Activated T-helper 1 cell treated with Interleukin-2 at 50 U/mL for 16 hours (primary cell): ENCODE results near the gene THUMPD1.
"Not testable (repeated sequence)": the region's sequence is repeated elsewhere in the genome, so short reads cannot be mapped to it uniquely, and the experiment has no call there.

Source experiments
- DNase-seq: peaks from one replicate; pipeline ENCODE4 v3.0.0-alpha.2; 2020; ENCODE audit warnings: low read depth

Gene THUMPD1

DNA sequence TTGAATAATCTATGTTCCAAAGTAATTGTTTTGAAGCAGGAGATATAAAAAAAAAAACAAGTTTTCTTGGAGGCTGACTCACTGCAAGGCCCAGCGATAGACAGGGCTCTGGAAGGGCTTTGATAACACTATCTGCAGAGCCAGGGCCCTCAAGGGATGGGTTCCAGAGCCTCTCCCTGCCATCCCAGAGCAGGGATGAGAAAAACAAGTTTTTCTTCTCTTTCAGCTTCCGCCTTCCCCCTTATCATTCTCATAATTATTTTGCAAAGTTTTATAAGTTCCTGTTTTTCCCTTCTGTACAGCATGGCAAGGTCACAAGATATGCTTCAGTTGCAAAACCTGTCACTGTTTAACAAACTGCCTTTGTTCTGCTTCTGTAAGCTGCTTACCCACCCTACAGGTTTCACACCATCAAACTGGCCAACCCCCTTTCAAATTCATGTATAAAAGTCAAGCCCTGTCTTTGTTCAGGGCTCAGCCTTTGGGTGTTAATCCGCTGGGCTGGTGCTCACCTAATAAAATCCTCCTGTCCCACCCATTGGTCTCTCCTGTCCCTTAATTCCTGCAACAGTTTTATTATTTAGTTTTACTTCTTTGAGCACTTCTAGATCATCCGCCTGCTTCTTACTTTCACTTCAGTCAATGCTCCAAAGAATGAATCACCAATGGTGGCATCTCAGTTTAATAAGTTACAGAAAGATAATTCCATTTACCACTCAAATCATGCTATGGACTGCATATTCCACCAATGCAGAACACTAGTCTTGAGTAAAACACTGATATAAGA is 5.6 kb upstream of the THUMPD1 start:
- DNase-seq: no peak

DNA sequence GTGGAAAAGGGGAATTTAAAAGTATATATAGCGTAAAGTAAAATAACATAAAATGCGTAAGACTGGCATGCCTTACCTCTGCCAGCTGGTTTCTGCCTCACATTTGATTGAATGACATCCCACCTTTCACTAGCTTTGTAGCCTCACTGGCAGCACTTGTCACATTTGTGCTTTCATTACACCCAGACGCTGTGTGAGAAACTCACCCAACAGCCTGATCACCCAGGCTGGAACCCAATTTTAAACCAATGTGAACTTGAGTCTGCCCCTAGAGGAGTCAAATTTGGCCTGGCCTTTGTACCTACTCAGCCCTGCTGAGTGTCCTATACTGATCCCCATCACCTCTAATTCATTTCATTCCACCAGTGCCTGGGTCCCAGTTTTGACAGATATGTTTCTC is 4.8 kb upstream of the THUMPD1 start:
- no peak for DNase-seq

DNA sequence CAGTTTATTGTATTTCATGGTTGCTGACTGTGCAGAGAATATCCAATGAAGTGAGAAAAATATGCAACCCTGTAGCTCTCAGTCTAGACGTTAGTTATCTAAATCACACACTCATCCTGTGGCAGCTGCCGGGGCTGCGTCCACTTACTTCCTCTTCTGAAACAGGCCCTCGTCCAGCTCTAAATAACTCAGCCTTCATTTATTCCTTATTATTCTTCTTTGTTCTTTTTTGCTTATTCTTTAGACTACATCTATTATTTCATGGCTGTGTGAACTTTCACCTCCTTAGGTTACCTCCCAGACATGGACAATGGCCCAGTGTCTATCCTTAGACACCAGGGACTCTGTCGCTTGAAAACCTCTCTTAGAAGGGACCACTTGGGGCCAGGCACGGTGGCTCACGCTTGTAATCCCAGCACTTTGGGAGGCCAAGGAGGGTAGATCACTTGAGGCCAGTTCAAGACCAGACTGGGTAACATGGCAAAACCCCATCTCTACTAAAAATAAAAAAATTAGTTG is 3.4 kb upstream of the THUMPD1 start:
- no peak for DNase-seq

DNA sequence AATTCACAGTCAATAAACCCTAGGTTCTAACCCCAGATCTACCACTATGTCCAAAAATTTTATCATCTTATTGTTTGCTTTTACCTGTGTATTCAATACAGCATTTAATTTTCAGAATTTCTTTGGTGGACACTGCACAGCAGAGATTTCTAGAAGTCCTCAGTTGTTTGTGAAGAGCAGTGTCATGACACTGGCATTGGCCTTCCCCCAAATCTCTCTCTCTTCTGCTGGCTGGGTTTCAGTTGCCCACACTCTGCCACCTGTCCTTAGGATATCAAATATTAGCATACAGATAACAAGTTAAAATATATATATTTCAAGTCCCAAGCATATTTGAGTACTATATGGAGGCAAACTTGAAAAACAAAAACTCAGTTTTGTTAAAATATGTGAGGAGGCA is 2.0 kb upstream of the THUMPD1 start:
- DNase-seq: no peak

DNA sequence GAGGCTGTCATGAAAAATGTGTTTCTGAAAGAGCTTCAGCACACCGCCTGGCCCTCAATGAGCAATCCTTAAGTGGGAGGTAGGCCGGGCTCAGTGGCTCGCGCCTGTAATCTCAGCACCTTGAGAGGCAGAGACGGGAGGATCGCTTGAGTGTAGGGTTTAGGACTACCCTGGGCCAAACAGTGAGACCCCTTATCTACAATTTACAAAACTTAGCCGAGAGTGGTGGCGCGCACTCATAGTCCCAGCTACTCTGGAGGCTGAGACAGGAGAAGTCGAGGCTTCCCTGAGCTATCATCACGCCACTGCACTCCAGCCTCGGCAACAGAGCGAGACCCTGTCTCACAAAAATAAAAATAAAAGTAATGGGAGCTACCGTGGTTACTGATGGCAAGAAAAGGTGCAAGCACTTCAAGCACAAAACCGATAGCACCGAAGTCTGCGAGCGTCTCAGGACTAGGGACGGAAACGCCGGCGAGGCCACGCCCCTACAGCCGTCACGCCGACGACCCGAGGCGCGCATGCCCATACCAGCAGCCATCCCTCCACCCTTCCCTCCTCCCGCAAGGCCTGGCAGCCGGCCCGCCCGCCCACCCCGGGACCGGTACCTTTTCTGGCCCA is 607 bp downstream of the THUMPD1 start:
- DNase-seq: peak; percentile 87

DNA sequence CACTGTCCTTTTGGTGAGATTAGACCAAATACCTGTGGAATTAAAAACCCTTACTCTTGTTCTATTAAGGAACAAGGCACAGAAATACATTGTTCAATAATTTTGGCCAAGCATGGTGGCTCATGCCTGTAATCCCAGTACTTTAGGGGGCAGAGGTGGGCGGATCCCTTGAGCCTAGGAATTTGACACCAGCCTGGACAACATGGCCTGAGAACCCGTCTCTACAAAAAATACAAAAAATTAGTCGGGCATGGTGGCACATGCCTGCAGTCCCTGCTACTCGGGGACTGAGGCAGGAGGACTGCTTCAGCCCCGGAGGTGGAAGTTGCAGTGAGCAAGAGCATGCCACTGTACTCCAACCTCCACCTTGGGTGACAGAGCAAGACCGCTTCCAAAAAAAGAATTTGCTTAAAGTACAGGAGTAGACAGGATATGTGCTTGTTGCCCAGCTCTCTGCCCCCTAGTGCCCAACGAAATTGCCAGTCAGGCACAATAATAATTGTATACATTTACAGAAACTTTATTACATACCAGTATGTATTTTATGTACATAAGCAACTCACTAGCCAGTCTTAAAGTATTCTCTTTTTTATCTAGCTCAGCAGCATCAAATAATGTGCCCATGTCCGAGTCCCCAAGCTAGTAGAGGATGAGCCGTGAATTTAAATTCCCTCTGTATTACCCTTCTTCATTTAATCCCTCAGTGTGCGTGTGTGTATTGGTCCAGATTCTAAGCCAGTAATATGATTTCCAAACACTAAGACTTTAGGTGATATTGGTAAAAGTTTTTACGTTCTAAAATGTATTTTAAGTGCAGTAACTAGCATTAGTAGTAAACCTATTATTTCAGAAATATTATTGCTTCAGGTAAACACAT is 1.4 kb downstream of the THUMPD1 start:
- DNase-seq: no peak

DNA sequence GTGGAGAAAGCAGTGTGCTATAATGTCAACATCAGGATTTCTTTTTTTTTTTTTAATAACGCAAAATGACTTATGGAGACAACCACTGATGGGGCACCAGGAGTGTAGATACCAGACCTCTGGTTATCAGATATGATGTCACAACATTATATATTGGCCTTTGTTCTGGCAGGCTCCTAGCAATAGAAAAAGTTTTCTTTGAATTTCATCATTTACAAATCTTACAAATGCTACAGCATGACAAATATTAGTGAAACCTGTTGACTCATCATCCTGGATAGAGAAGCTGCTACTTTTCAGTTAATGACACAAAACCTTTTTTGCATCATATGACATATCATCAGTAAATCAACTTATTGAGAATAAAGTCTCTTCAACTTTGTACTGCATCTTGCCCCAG is 6.1 kb downstream of the THUMPD1 start:
- no peak for DNase-seq

DNA sequence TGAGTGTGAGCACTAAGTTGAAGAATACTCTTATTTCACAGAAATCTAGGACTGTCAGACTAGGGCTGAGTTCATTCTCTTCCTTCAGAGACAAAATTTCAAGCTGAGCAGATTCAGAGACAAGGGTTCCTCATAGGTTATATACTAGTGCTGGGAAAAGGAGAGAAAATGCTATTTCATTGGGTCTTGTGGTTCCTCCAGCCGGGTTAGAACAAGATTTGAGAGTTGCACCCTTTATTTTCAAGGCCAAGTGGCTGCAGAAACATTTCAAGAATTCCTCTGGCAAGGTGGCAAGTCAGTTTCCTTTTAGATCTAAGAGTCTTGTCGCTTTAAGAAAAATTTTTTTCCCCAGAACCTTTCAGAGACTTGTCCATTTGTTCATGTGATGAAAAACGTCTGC is 6.8 kb downstream of the THUMPD1 start:
- no peak for DNase-seq

DNA sequence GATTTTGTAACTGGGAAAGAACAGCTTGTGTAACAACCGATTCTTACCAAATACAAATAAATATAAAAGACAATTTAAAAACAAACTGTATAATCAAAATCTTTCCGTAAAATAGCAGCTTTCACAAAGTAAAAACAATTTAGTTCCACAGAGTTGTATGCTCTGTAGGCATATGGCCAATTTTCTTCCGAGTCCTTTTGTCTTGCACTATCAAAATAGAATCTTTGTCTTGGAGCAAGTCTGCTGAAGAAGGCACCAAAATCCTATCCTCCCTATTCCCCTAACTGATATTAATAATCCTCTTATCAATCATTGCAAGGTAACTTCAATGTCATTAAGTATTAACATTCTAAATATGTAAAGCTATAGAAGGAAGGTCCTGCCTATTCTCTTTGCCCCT is 7.6 kb downstream of the THUMPD1 start:
- DNase-seq: no peak

DNA sequence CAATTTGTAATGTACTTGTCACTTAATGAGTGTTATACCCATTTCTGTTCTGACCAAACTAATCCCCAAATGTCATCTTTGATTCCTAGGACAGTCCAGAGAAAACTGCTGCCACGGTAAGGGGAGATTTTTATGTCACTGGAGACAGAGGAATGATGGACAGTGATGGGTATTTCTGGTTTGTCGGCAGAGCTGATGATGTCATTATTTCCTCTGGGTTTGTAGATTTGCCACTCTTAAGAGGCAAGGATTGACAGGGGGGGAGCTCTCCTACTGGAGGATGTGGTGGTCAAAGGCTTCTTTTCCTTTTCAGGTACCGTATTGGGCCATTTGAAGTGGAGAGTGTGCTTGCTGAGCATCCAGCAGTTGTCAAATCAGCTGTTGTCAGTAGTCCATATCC is 12.5 kb downstream of the THUMPD1 start:
- no peak for DNase-seq

DNA sequence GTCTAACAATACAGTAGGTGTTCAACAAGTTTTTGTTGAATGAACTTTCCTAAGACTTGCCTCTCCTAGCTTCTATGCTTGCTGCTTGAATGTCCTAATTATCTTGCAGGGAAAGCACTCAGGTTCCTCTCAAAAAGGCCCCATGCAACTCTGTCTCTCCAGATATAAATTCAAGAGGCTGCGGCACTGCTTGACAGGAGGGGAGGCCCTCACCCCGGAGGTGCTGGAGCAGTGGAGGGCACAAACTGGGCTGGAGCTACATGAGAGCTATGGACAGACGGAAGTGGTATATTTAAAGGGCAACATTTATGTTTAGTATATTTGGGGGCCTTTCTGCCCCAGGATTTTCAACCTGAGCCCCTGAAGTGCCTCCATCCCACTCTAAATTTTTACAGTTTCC is 14.4 kb downstream of the THUMPD1 start:
- no peak for DNase-seq

DNA sequence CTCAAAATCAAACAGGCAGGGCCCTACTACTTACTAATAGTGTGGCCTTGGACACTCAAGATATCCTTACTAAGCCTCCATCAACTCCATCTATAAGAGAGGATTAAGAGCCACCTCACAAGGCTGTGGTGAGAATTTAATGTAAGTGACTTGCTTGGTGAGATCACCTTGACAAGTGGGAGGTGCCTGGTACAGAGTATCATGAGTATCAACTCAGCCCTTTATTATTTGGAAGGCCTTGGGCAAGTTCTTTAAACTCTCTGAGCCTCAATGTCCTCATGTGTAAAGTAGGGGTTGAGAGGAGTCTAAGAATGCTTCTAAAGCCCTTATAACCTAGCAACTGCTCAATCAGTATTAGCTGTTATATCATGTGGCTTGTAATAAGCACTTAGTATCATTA is 15.0 kb downstream of the THUMPD1 start:
- DNase-seq: no peak

DNA sequence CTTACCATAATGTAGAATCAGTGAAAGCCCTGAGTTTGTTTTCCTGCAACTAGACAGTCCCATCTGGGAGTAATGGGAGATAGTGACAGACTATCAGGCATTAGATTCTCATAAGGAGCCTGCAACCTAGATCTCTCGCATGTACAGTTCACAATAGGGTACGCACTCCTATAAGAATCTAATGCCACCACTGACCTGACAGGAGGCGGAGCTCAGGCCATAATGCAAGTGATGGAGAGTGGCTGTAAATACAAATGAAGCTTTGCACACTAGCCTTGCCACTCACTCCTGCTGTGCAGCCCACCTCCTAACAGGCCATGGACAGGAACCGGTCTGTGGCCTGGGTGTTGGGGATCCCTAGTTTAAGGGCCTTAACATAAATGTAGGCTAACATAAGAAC is 21.4 kb downstream of the THUMPD1 start:
- no peak for DNase-seq

DNA sequence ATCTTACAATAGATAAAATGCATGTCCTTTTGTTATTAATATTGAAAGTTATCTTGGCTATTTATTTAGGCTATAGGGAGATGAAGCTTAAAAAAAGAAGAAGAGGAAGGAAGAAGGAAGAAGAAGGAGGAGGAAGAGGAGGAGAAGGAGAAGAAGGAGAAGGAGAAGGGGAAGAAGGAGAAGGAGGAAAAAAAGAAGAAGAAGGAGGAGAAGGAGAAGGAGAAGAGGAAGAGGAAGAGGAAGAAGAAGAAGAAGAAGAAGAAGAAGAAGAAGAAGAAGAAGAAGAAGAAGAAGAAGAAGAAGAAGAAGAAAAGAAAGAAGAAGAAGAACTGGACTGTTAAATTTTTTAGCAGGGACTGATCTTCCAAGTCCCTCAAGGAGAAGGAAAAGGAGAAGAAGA is 23.9 kb downstream of the THUMPD1 start:
- DNase-seq: not testable (repeated sequence)

DNA sequence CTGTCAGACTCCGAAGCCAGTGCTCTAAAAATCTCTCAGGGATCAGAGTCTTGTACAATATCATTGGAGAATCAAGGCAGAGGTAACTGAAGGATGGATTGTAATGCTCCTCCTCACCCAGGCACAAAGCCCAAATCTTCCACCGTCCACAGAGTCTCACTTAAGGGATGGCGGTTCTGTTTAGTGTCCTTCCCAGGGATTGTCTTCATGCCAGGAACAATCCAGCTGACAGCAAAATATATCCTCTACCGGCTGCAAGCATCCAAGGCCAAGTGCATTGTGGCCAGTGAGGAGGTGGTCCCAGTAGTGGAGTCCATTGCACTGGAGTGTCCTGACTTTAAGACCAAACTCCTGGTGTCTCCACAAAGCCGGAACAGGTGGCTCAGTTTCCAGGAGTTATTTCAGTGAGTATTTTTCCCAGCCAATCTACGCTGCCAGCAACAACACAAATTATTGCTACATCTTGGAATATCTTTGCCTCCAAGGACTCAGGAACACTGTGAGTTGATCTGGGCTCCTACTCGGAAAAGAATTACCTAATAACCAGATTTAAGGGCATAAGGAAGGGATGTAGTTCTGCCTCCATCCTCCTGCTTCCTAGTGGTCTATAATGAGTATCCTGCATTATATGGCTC is 30.2 kb downstream of the THUMPD1 start:
- no peak for DNase-seq

DNA sequence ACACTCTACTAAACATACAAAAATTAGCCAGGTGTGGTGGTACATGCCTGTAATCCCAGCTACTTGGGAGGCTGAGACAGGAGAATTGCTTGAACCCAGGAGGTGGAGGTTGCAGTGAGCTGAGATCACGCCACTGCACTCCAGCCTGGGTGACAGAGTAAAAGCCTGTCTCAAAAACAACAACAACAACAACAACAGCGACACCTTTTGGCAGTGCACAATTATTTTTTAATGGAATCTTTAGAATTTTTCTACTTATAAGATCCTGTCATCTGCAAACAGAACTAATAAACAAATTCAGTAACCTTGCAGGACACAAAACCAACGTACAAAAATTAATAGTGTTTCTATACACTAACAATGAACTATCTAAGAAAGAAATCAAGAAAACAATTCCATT is 33.5 kb downstream of the THUMPD1 start:
- DNase-seq: not testable (repeated sequence)

DNA sequence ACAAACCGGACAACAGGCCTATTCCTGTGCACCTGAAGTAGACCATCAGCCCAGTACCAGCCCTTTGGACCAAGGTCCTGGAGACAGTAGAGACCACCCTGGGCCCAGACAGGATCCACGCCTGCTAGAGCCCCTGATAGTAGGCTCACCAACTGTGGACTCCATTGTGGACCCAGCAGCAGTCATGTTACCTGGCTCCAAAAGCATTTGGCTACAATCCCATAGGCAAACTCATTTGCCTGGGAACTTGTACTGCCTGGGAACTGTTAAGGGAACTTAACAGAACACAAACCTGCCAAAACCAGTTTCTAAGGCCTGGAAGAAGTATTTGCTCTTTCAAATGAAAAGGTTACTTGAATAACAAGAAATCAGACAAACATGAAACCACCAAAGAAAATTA is 34.2 kb downstream of the THUMPD1 start:
- no peak for DNase-seq

DNA sequence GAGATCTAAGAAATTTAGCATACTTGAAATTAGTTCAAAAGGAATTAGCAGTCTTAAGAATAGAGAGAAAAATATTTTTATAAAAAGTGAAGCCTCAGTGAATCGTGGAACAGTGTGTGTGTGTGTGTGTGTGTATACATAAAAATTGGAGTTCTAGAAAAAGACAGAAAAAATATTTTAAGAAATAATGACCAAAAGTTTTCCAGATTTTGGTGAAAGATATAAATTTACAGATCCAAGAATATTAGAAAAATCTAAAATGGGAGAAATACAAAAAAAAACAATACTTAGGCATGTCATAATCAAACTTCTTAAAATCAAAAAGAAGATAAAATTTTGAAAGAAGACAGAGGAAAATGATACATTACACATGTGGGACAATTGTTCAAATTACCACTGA is 35.6 kb downstream of the THUMPD1 start:
- DNase-seq: not testable (repeated sequence)

DNA sequence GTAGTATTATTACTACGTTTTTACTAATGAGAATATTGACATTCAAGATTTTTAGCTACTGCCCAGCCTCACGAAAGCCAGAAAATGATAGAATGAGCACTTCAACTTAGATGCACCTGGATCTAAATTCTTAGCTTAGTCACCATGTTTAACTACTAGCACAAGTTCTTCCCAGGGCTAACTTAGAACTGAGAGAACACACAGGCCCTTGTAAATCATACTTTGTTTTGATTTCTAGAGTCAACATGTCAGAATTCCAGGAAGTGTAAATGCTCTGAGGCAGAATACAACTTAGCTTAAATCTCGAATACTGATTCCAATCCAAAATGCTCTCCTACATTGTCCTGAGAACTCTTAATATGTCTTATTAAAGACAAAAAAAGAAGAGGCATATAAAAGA is 37.3 kb downstream of the THUMPD1 start:
- no peak for DNase-seq

DNA sequence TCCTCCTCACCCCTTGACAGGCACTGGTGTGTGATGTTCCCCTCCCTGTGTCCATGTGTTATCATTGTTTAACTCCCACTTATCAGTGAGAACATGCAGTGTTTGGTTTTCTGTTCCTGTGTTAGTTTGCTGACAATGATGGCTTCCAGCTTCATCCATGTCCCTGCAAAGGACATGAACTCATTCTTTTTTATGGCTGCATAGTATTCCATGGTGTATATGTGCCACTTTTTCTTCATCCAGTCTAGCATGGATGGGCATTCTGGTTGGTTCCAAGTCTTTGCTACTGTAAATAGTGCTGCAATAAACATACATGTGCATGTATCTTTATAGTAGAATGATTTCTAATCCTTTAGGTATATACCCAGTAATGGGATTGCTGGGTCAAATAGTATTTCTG is 39.9 kb downstream of the THUMPD1 start:
- not testable (repeated sequence) for DNase-seq

DNA sequence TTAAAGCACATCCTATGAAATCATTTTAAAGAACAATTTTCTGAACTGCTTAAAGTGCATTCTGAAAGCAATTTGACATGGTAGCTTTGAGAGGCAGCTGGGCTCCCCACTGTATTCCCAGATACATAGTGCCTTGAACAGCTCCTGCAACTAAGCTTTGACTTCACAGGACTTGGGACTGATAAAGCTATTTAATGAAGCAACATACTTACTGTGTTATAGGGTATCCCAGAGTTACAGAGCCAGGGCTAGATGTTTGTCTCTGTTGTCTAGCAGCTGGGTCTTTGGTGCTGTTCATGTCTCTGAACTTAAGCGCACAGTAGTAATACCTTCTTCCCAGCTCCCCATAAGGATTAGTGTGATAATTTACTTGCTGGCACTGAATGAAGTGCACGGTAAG is 45.0 kb downstream of the THUMPD1 start:
- DNase-seq: no peak

DNA sequence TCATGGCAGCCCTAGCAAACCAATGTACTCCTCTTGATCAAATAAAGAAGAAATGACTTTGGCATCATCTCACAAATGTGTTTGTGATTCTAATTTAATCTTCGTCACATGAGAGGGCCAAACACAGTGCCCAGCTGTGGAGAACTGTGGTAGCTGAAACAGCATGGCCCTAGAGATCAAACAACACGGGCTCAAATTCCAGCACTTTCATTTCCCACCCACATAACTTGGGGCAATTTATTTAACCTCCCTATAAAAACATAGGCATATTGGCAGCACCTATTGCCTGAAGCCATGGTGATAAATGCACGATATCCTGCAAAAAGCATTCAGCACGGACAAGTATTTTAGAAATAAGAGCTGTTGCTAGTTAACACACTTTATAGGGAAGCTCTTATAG is 46.6 kb downstream of the THUMPD1 start:
- DNase-seq: no peak
